T-cell (primary cell): ENCODE data around the gene TRIM23. TPM values are rescaled to one million over a fixed set of nuclear protein-coding genes. Genes with fewer than 3 reads are reported as not detected.
A peak's percentile ranks its signal among the peaks of the same experiment; 100 is the strongest.

Experiments used
- ATAC-seq, 4 experiments: fragments of 200-7000 bp in 3 of 4; fragments of 150-1000 bp in 1 of 4; cut with Tn5 transposase; replicated peaks in 1 of 4; 1 replicate in 3 of 4; 2 replicates in 1 of 4; pipeline ENCODE4 v1.10.0; 2021; ENCODE audit warnings: moderate library complexity in 3 of 4, mild to moderate bottlenecking in 2 of 4, moderate number of reproducible peaks in 1 of 4
- CTCF ChIA-PET, 2 donors: fragments of 300-600 bp; sonication (Branson Sonifier 250); formaldehyde crosslinking; loops; one replicate each; lab custom pipeline; 2022; ENCODE audit warnings: antibody characterized with exemption in 2 of 2; lab: Charles Lee
- POLR2A ChIA-PET, 2 donors: fragments of 300-600 bp; sonication (Branson Sonifier 250); formaldehyde crosslinking; loops; one replicate each; lab custom pipeline; 2022; ENCODE audit warnings: antibody characterized with exemption in 2 of 2; lab: Charles Lee
- DNase-seq, 35 experiments: peaks; one replicate each; pipeline versions ENCODE4 v3.0.0 to v3.0.0-alpha.2; 2013 to 2023
- H3K27ac ChIP-seq: one replicate; pipeline ENCODE4 v1.5.1; 2013; ENCODE audit warnings: low read length
- H3K27me3 ChIP-seq, 2 experiments: replicated peaks in 1 of 2; 1 replicate in 1 of 2; 2 replicates in 1 of 2; pipeline versions ENCODE4 v1.6.1 to v1.7.0; 2013; ENCODE audit warnings: low read length in 1 of 2, mixed read lengths in 1 of 2; ENCODE audit not compliant: control insufficient read depth in 2 of 2, insufficient read depth in 2 of 2; ENCODE audit errors: extremely low read depth in 1 of 2
- H3K36me3 ChIP-seq, 2 donors: 1 replicate in 1 of 2; 2 replicates in 1 of 2; pipeline versions ENCODE4 v1.6.1 to v1.7.0; 2013; ENCODE audit warnings: low read length in 1 of 2; ENCODE audit not compliant: control insufficient read depth in 2 of 2, insufficient read depth in 1 of 2; ENCODE audit errors: extremely low read depth in 1 of 2
- H3K4me1 ChIP-seq, 2 experiments: 1 replicate in 1 of 2; 2 replicates in 1 of 2; pipeline versions ENCODE4 v1.6.1 to v1.7.0; 2013; ENCODE audit warnings: low read length in 2 of 2, mixed read lengths in 1 of 2; ENCODE audit not compliant: insufficient read depth in 2 of 2, control insufficient read depth in 1 of 2; ENCODE audit errors: extremely low read depth in 1 of 2
- H3K4me3 ChIP-seq, 2 donors: 1 replicate in 1 of 2; 2 replicates in 1 of 2; pipeline versions ENCODE4 v1.5.1 to v1.7.0; 2013; ENCODE audit warnings: mild to moderate bottlenecking in 2 of 2, low read length in 1 of 2, moderate library complexity in 1 of 2; ENCODE audit not compliant: control insufficient read depth in 1 of 2; ENCODE audit errors: extremely low read depth in 1 of 2
- H3K9me3 ChIP-seq: 2 replicates; pipeline ENCODE4 v1.7.0; 2013
- H3K27ac Mint-ChIP-seq, 2 donors: one replicate each; pipeline ENCODE4 v1.8.0; 2020 to 2021; ENCODE audit warnings: mild to moderate bottlenecking in 2 of 2, mixed read lengths in 2 of 2
- H3K27me3 Mint-ChIP-seq, 2 donors: one replicate each; pipeline ENCODE4 v1.8.0; 2021 to 2022; ENCODE audit warnings: mixed read lengths in 2 of 2
- H3K36me3 Mint-ChIP-seq: one replicate; pipeline ENCODE4 v1.8.0; 2021; ENCODE audit warnings: mixed read lengths
- H3K4me1 Mint-ChIP-seq, 3 donors: one replicate each; pipeline ENCODE4 v1.8.0; 2020 to 2022; ENCODE audit warnings: mixed read lengths in 3 of 3, mild to moderate bottlenecking in 1 of 3
- H3K4me3 Mint-ChIP-seq, 3 donors: one replicate each; pipeline ENCODE4 v1.8.0; 2020 to 2022; ENCODE audit warnings: mild to moderate bottlenecking in 3 of 3, mixed read lengths in 3 of 3, moderate library complexity in 3 of 3
- H3K9me3 Mint-ChIP-seq, 3 donors: one replicate each; pipeline ENCODE4 v1.8.0; 2020 to 2022; ENCODE audit warnings: mixed read lengths in 3 of 3
- WGBS: methylation state at CpG from one replicate; pipeline ENCODE4 v1.1.5; 2013; ENCODE audit warnings: missing lambda C conversion rate; ENCODE audit not compliant: insufficient coverage; 5-methylcytosine and 5-hydroxymethylcytosine counted together
- total RNA-seq, 35 experiments: library from RNA in 6 of 35; stranded (reverse) in 6 of 35; fragments of 120-200 nt in 1 of 35; gene quantifications; one replicate each; pipeline versions ENCODE4 v1.2.1 to v1.2.4 and lab custom pipeline; 2013 to 2026

TRIM23 gene
- total RNA-seq: 10 to 100 TPM; 17.5 to 23.2 (median 20.7) TPM
- total RNA-seq (2013): 23.4 TPM
- 17.3 to 59.8 (median 32.0) reads per million in 29 experiments for total RNA-seq (lab: John Stamatoyannopoulos, UW)

DNA sequence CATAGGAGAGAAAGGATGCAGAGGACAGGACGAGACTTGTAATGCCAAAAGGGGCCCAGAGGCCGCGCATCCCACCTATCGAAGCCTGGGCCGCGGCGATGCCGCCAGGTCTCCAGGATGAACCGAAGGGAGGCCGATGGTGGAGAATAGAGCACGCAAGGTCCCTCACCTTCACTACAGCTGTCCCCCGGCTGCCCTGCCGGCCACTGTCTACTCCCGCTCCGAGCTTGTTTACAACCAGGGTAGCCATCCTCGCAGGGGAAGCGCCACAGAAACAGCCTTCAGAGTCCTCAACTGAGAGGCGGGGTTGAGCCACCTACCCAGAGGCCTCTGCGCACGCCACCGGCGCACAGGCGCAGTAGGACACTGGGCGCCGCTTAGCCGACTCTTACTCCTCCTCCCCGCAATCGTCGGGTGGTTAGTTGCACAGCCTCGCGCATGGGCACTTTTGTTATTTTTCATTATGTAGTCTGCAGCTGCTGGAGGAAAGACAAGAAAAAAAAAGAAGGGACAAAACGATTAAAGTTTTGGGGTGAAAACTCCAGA, at the start of gene TRIM23:
Gene TRIM23 (minus strand): TSS at position 309 of the 546 bp plus-strand sequence. CDS start 59 bp downstream, at position 250.
- DNase-seq: peak; percentile 81 to 95 (median 91)
- 0% methylated on average over 19 of the region's 32 CpGs for WGBS
- peak within 1 kb of the TSS; percentile 98 to 99 for H3K27ac Mint-ChIP-seq
- ChIA-PET CTCF (interaction anchor here in 1 of 2 donors (1.1 to 1.6 kb wide), 2 partner anchors 10 to 61 kb away, joined by 4 to 5 read pairs; partner anchors contain the start of genes CENPK and PPWD1), POLR2A (interaction anchor here (0.5 to 1.4 kb wide), 9 partner anchors 9 to 1409 kb away, joined by 3 to 14 read pairs (median 6); partner anchors contain the start of genes CENPK (in 1 of the 2) and PPWD1 (in 1 of the 2))
- Histone ChIP-seq H3K4me1 (peaks cover 20 to 22% of the 10 kb centered on the region in 2 experiments), H3K4me3 (peak within 1 kb of the TSS; percentile 74 to 92), H3K27me3 (no peaks in the 10 kb centered on the region), H3K9me3 (no peaks in the 10 kb centered on the region), H3K27ac (peak within 1 kb of the TSS; percentile 86), H3K36me3 (peaks cover 0 to under 1% of the 10 kb centered on the region in 2 donors)
- H3K36me3 Mint-ChIP-seq: peaks cover 4% of the 10 kb centered on the region
- H3K4me3 Mint-ChIP-seq: peak within 1 kb of the TSS; percentile 93 to 99 (median 97)
- ATAC-seq: peak; percentile 93 to 97 (median 96)
- peaks cover 52 to 61% (median 52%) of the 10 kb centered on the region in 3 donors for H3K4me1 Mint-ChIP-seq
- H3K27me3 Mint-ChIP-seq: no peaks in the 10 kb centered on the region
- no peaks in the 10 kb centered on the region for H3K9me3 Mint-ChIP-seq

DNA sequence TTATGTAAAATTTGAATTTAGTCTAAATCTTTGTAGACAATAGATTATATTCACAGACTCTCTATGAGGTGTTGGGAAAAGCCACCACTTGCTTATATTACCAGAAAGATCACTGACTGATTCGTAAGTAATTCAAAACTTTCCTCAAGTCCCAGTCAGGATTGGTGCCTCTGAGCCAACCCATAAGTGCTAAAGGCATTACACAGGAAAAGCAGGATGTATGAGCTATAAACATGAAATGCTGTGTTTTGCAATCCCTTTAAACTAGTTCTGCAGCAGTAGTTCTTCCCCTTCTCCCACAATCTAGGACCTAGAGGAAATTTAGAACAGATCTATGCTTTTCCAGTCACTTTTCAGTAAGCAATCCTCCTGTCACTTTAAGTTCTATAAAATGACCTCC, 48.7 kb upstream of the TRIM23 start:
- Mint-ChIP-seq H3K4me1 (peaks cover 24 to 26% (median 24%) of the 10 kb centered on the region in 3 donors), H3K4me3 (no peak overlapping the region), H3K27ac (peak overlapping the region in 1 of 2 donors; percentile 72), H3K9me3 (no peaks in the 10 kb centered on the region), H3K36me3 (peaks cover 65% of the 10 kb centered on the region), H3K27me3 (no peaks in the 10 kb centered on the region)
- H3K4me3 ChIP-seq: no peak overlapping the region
- DNase-seq (no peak), ATAC-seq (no peak)
- no peaks in the 10 kb centered on the region for H3K4me1 ChIP-seq
- CTCF ChIA-PET: no interaction called here
- peaks cover 5 to 69% of the 10 kb centered on the region in 2 donors for H3K36me3 ChIP-seq
- no peak overlapping the region for H3K27ac ChIP-seq
- no peaks in the 10 kb centered on the region for H3K9me3 ChIP-seq
- no peaks in the 10 kb centered on the region for H3K27me3 ChIP-seq
- POLR2A ChIA-PET: no interaction called here
- WGBS: no CpG with 5 or more reads among the region's 1 CpG

DNA sequence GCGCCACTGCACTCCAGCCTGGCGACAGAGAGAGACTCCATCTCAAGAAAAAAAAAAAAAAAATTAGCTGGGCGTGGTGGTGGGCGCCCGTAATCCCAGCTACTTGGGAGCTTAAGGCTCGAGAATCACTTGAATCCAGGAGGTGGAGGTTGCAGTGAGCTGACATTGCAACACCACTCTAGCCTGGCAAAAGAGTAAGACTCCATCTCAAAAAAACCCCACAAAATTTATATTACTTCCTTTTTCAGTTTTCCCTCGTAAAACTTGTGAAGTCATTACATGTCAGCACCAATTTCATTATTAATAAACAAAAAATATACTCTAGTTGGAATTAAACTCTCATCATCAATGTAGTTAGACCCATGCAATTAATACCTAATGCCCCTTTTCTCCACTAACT, 44.6 kb upstream of the TRIM23 start:
- ChIA-PET CTCF (no interaction called here), POLR2A (no interaction called here)
- no peak overlapping the region for H3K27ac ChIP-seq
- peaks cover 4 to 67% of the 10 kb centered on the region in 2 donors for H3K36me3 ChIP-seq
- no peak for ATAC-seq
- H3K4me3 ChIP-seq: no peak overlapping the region
- H3K9me3 ChIP-seq: no peaks in the 10 kb centered on the region
- no peaks in the 10 kb centered on the region for H3K27me3 ChIP-seq
- DNase-seq: no peak
- Mint-ChIP-seq H3K36me3 (peaks cover 38% of the 10 kb centered on the region), H3K4me3 (no peak overlapping the region), H3K4me1 (peaks cover 3 to 7% (median 3%) of the 10 kb centered on the region in 3 donors), H3K9me3 (no peaks in the 10 kb centered on the region), H3K27me3 (no peaks in the 10 kb centered on the region), H3K27ac (no peak overlapping the region)
- no peaks in the 10 kb centered on the region for H3K4me1 ChIP-seq
- no CpG with 5 or more reads among the region's 7 CpGs for WGBS

DNA sequence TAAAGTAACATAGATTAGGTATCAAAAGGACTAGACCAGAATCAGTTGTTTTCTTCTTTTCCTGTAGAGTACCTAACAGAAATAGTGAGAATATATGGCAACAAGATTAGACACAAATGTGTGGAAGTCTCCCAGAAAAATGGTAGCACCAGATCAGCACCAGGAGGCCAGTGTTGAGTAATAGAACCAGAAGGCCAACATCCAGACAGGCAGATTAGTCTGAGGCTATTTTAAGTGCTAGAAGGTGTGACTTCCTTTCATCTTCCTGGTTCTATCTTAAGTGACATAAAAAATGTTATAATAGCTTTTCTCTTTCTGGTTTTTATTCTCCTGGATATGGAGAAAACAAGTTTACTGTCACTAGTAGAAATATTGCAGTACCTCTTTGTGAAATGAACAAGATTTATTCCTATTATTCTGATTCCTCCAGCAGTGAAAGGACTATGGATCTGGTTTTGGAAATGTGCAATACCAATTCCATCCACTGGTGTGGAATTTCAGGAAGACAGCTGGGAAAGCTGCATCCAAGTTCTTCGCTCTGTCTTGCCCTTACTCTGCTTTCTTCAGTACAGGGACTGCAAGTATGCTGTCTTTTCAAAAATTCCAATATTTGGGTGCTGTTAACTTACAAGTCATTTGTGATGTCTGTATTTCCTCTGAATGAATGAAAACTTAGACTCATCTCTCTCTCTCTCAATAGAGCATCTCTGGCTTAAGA, 39.8 kb upstream of the TRIM23 start:
- Histone ChIP-seq H3K27ac (no peak overlapping the region), H3K9me3 (no peaks in the 10 kb centered on the region), H3K4me3 (no peak overlapping the region), H3K4me1 (no peaks in the 10 kb centered on the region), H3K27me3 (no peaks in the 10 kb centered on the region), H3K36me3 (peaks cover 0 to 42% of the 10 kb centered on the region in 2 donors)
- Mint-ChIP-seq H3K9me3 (no peaks in the 10 kb centered on the region), H3K27ac (peak overlapping the region; percentile 59 to 69), H3K36me3 (peaks cover 28% of the 10 kb centered on the region), H3K4me1 (peaks cover 4 to 7% (median 4%) of the 10 kb centered on the region in 3 donors), H3K27me3 (no peaks in the 10 kb centered on the region), H3K4me3 (no peak overlapping the region)
- CTCF ChIA-PET: interaction anchor here in 1 of 2 donors (0.7 to 1.3 kb wide), 2 partner anchors 13 to 56 kb away, joined by 3 to 5 read pairs; no protein-coding TSS in a partner anchor
- ATAC-seq (no peak), DNase-seq (no peak)
- no CpG with 5 or more reads among the region's 1 CpG for WGBS
- POLR2A ChIA-PET: interaction anchor here in 1 of 2 donors (0.6 kb wide), 1 partner anchor 735 kb away, joined by 3 read pairs; no protein-coding TSS in a partner anchor

DNA sequence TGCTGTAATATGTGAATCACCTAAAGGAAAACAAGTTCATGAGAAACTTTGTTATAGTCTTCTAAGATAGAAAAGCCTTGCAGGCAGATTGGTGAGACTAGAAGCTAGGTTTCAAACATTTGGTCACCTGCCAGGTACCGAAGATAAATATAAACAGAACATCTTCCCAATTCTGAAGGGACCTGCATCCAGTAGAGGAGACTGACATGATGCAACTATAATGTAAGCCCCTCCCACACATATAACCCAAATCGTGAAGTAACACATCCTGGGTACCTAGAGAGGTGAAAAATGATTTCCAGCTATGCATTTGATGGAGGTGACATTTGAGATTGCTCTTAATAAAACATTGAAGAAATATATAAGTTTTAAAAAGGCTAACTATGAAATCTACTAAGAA, 30.6 kb upstream of the TRIM23 start:
- H3K27ac ChIP-seq: no peak overlapping the region
- H3K4me3 ChIP-seq: no peak overlapping the region
- ChIA-PET POLR2A (no interaction called here), CTCF (no interaction called here)
- Mint-ChIP-seq H3K4me3 (no peak overlapping the region), H3K27me3 (no peaks in the 10 kb centered on the region), H3K36me3 (peaks cover 19% of the 10 kb centered on the region), H3K27ac (no peak overlapping the region), H3K4me1 (no peaks in the 10 kb centered on the region), H3K9me3 (no peaks in the 10 kb centered on the region)
- H3K36me3 ChIP-seq: peaks cover 5 to 10% of the 10 kb centered on the region in 2 donors
- DNase-seq: no peak
- H3K9me3 ChIP-seq: no peaks in the 10 kb centered on the region
- no peaks in the 10 kb centered on the region for H3K4me1 ChIP-seq
- no CpG with 5 or more reads among the region's 2 CpGs for WGBS
- ATAC-seq: no peak
- H3K27me3 ChIP-seq: no peaks in the 10 kb centered on the region

DNA sequence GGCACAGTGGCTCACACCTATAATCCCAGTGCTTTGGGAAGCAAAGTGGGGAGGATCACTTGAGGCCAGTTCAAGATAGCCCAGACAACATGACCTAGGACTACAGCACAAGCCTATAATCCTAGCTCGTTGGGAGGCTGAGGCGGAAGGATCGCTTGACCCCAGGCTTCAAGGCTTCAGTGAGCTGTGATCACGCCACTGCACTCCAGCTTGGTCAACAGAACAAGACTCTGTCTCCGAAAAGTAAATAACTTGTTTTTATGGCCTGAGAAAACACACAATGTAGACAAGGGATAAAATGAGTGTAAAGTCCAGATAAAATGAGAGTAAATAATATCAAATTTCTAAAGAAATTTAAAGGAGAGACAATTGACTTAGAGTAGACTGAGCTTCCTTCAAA, 27.0 kb upstream of the TRIM23 start:
- Mint-ChIP-seq H3K9me3 (no peaks in the 10 kb centered on the region), H3K4me1 (no peaks in the 10 kb centered on the region), H3K27me3 (no peaks in the 10 kb centered on the region), H3K27ac (no peak overlapping the region), H3K36me3 (peaks cover 29% of the 10 kb centered on the region), H3K4me3 (no peak overlapping the region)
- DNase-seq (no peak), ATAC-seq (no peak)
- Histone ChIP-seq H3K4me1 (no peaks in the 10 kb centered on the region), H3K4me3 (no peak overlapping the region), H3K9me3 (no peaks in the 10 kb centered on the region), H3K27ac (no peak overlapping the region), H3K36me3 (peaks cover 5 to 17% of the 10 kb centered on the region in 2 donors), H3K27me3 (no peaks in the 10 kb centered on the region)
- WGBS: 80% methylated on average over 1 of the region's 5 CpGs
- ChIA-PET POLR2A (interaction anchor here (0.5 to 0.8 kb wide), 3 partner anchors 8 to 374 kb away, joined by 3 to 10 read pairs (median 4); no protein-coding TSS in a partner anchor), CTCF (interaction anchor here in 1 of 2 donors (0.8 to 1.2 kb wide), 2 partner anchors 12 to 98 kb away, joined by 5 to 6 read pairs; no protein-coding TSS in a partner anchor)
